ENCODE measurements around the gene TTL.

The TTL gene

GRCh38 chr2:112462178-112462577, 19.8 kb upstream of the TTL start:
- Histone ChIP-seq H3K36me3 (no peaks in the 10 kb centered on the region), H3K9me3 (no peaks in the 10 kb centered on the region), H3K4me3 (no peak overlapping the region), H3K27me3 (no peaks in the 10 kb centered on the region), H3K4me1 (no peaks in the 10 kb centered on the region), H3K27ac (no peak overlapping the region)
- DNase-seq = no peak
- TF ChIP-seq CTCF (IDR thresholded peaks at IDR 0.05) = no peak
- intact Hi-C loops (cut with DNase I; ENCODE audit: low total_unique reads) = no loop called here

GRCh38 chr2:112463256-112463655, 18.7 kb upstream of the TTL start:
- H3K4me3 ChIP-seq = no peak overlapping the region
- no peaks in the 10 kb centered on the region for H3K27me3 ChIP-seq
- TF ChIP-seq CTCF (IDR thresholded peaks at IDR 0.05) = no peak
- H3K36me3 ChIP-seq = no peaks in the 10 kb centered on the region
- DNase-seq = no peak
- no peaks in the 10 kb centered on the region for H3K4me1 ChIP-seq
- H3K9me3 ChIP-seq = no peaks in the 10 kb centered on the region
- intact Hi-C loops (cut with DNase I; ENCODE audit: low total_unique reads) = no loop called here
- no peak overlapping the region for H3K27ac ChIP-seq

GRCh38 chr2:112465382-112465781, 16.6 kb upstream of the TTL start:
- no peaks in the 10 kb centered on the region for H3K36me3 ChIP-seq
- intact Hi-C loops (cut with DNase I; ENCODE audit: low total_unique reads) = no loop called here
- H3K9me3 ChIP-seq = no peaks in the 10 kb centered on the region
- H3K27me3 ChIP-seq = no peaks in the 10 kb centered on the region
- DNase-seq = no peak
- TF ChIP-seq CTCF (IDR thresholded peaks at IDR 0.05) = no peak
- no peak overlapping the region for H3K27ac ChIP-seq
- no peaks in the 10 kb centered on the region for H3K4me1 ChIP-seq
- no peak overlapping the region for H3K4me3 ChIP-seq

- no peaks in the 10 kb centered on the region for H3K36me3 ChIP-seq
- DNase-seq = no peak
- H3K27me3 ChIP-seq = no peaks in the 10 kb centered on the region
- intact Hi-C loops (cut with DNase I; ENCODE audit: low total_unique reads) = no loop called here
- H3K9me3 ChIP-seq = no peaks in the 10 kb centered on the region
- no peaks in the 10 kb centered on the region for H3K4me1 ChIP-seq
- H3K4me3 ChIP-seq = no peak overlapping the region
- TF ChIP-seq CTCF (IDR thresholded peaks at IDR 0.05) = no peak
- no peak overlapping the region for H3K27ac ChIP-seq
Observed at GRCh38 chr2:112472547-112473263, 9.3 kb upstream of the TTL start.

- no peaks in the 10 kb centered on the region for H3K9me3 ChIP-seq
- no peak for DNase-seq
Observed at GRCh38 chr2:112474844-112475486, 7.0 kb upstream of the TTL start.

More at GRCh38 chr2:112474844-112475486, 7.0 kb upstream of the TTL start:
- Histone ChIP-seq H3K4me1 (no peaks in the 10 kb centered on the region), H3K4me3 (no peak overlapping the region), H3K36me3 (no peaks in the 10 kb centered on the region), H3K27me3 (no peaks in the 10 kb centered on the region), H3K27ac (no peak overlapping the region)
- intact Hi-C loops (cut with DNase I; ENCODE audit: low total_unique reads) = no loop called here
- no peak for TF ChIP-seq CTCF (IDR thresholded peaks at IDR 0.05)

Data from tibial artery (tissue), 4 donors.